Mesothelial cell of epicardium (in vitro differentiated cells): ENCODE results near the gene PTPN14. TPM values are rescaled to one million over a fixed set of nuclear protein-coding genes. Genes with fewer than 3 reads are reported as not detected.
"Not testable (repeated sequence)": the region's sequence is repeated elsewhere in the genome, so short reads cannot be mapped to it uniquely, and the experiment has no call there.

Source experiments
- DNase-seq, 2 experiments: peaks; one replicate each; pipeline ENCODE4 v3.0.0; 2021; ENCODE audit warnings: low spot score in 2 of 2; ENCODE audit not compliant: unreplicated experiment in 2 of 2
- H3K27ac Mint-ChIP-seq: 2 replicates; pipeline ENCODE4 v1.8.0; 2021; ENCODE audit warnings: mixed read lengths
- H3K27me3 Mint-ChIP-seq: 2 replicates; pipeline ENCODE4 v1.8.0; 2021; ENCODE audit warnings: low read depth, mixed read lengths
- H3K36me3 Mint-ChIP-seq: 2 replicates; pipeline ENCODE4 v1.8.0; 2021; ENCODE audit warnings: mixed read lengths
- H3K4me1 Mint-ChIP-seq: 2 replicates; pipeline ENCODE4 v1.8.0; 2021; ENCODE audit warnings: mixed read lengths
- H3K4me3 Mint-ChIP-seq: 2 replicates; pipeline ENCODE4 v1.8.0; 2021; ENCODE audit warnings: mild to moderate bottlenecking, moderate library complexity, mixed read lengths
- H3K9me3 Mint-ChIP-seq: 2 replicates; pipeline ENCODE4 v1.8.0; 2021; ENCODE audit warnings: mixed read lengths
- total RNA-seq: library from RNA; stranded (reverse); gene quantifications from 3 replicates; pipeline ENCODE4 v1.2.1, GENCODE V29; 2021
- TF ChIP-seq, protein P1 (sequence below): fragments of 200-600 bp; sonication (generic); IDR thresholded peaks from one replicate; pipeline ENCODE4 v1.5.0; 2021; ENCODE audit warnings: antibody characterized with exemption; ENCODE audit not compliant: unreplicated experiment

PTPN14 gene
- total RNA-seq, 1 donor from 2014 or later, result 75.8 TPM

DNA sequence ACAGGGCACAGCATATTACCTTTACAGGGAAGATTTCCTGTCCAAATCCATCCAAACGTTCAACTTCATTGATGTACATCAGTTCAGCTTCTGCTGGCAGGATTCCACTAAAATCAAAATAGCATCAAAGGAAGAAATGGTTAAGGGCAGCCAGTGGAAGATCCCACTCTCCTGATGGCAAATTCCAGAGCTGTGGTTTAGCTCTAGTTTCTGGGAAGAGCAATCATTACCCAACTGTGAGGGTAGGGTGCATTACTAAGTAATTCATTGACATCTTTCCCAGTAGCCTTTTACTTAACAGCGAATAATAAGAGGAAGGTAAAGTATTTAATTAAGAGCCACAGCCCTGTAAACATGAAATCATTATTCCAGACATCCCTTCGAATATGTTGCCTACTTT, 149.7 kb downstream of the PTPN14 start:
- Mint-ChIP-seq H3K4me1 (peaks cover 32% of the 10 kb centered on the region), H3K4me3 (no peak overlapping the region), H3K27ac (no peak overlapping the region), H3K9me3 (no peaks in the 10 kb centered on the region), H3K27me3 (no peaks in the 10 kb centered on the region), H3K36me3 (peaks cover 35% of the 10 kb centered on the region)
- DNase-seq, result no peak
- TF ChIP-seq, protein P1, sequence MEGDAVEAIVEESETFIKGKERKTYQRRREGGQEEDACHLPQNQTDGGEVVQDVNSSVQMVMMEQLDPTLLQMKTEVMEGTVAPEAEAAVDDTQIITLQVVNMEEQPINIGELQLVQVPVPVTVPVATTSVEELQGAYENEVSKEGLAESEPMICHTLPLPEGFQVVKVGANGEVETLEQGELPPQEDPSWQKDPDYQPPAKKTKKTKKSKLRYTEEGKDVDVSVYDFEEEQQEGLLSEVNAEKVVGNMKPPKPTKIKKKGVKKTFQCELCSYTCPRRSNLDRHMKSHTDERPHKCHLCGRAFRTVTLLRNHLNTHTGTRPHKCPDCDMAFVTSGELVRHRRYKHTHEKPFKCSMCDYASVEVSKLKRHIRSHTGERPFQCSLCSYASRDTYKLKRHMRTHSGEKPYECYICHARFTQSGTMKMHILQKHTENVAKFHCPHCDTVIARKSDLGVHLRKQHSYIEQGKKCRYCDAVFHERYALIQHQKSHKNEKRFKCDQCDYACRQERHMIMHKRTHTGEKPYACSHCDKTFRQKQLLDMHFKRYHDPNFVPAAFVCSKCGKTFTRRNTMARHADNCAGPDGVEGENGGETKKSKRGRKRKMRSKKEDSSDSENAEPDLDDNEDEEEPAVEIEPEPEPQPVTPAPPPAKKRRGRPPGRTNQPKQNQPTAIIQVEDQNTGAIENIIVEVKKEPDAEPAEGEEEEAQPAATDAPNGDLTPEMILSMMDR, result no peak

DNA sequence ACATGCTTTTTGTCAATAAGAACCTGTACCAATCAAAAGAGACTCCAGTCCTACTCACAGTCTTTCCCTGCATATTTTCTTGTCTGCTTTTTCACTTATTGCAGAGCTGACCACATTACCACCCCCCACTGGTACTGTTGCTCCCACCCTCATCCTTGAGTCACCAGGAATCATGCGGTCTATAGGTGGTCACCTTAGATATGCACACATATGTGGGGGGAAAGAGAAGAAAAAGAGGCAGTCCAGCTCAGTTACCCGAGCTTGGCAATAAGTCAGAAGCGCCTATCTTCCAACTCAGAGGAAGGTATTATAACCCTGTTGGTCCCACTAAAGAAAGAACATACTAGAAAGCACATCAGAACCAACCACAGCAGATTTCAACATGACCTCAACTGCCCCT, 151.3 kb downstream of the PTPN14 start:
- H3K4me1 Mint-ChIP-seq, result peaks cover 26% of the 10 kb centered on the region
- TF ChIP-seq, protein P1, result no peak
- no peak overlapping the region for H3K27ac Mint-ChIP-seq
- H3K36me3 Mint-ChIP-seq, result peaks cover 44% of the 10 kb centered on the region
- no peaks in the 10 kb centered on the region for H3K27me3 Mint-ChIP-seq
- no peaks in the 10 kb centered on the region for H3K9me3 Mint-ChIP-seq
- no peak for DNase-seq
- H3K4me3 Mint-ChIP-seq, result no peak overlapping the region

DNA sequence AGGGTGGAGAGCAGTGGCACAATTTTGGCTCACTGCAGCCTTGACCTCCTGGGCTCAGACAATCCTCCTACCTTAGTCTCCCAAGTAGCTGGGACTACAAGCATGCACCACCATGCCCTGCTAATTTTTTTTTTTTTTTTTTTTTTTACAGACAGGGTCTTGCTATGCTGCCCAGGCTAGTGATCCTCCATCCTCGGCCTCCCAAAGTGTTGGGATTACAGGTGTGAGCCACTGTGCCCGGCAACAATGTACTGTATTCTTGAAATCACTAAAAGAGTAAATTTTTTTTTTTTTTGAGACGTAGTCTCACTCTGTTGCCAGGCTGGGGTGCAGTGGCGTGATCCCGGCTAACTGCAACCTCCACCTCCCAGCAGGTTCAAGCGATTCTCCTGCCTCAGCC, 152.9 kb downstream of the PTPN14 start:
- no peak for DNase-seq
- H3K27me3 Mint-ChIP-seq, result no peaks in the 10 kb centered on the region
- TF ChIP-seq, protein P1, result no peak
- no peaks in the 10 kb centered on the region for H3K9me3 Mint-ChIP-seq
- peaks cover 54% of the 10 kb centered on the region for H3K36me3 Mint-ChIP-seq
- H3K27ac Mint-ChIP-seq, result no peak overlapping the region
- H3K4me3 Mint-ChIP-seq, result no peak overlapping the region
- peaks cover 13% of the 10 kb centered on the region for H3K4me1 Mint-ChIP-seq

DNA sequence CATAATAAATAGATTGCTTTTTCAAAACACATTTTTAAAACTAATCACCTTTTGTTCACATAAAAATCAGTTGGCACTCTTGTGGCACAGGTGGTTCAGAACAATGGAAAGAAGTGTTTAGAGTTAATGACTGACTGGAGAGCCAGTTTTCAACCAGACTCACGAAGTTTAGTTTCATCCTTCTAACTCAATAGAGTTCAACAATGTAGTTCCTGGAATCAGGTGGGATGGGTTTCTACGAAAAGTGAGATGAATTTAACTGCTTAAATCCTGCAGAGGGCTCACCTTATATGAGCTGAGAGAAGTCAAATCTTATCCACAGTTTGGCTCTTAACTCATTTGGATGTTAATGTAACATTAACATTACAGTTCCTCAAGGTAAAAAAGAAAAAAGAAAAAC, 153.9 kb downstream of the PTPN14 start:
- Mint-ChIP-seq H3K4me1 (peaks cover 4% of the 10 kb centered on the region), H3K27me3 (no peaks in the 10 kb centered on the region), H3K4me3 (no peak overlapping the region), H3K27ac (no peak overlapping the region), H3K36me3 (peaks cover 64% of the 10 kb centered on the region), H3K9me3 (no peaks in the 10 kb centered on the region)
- TF ChIP-seq, protein P1, result no peak
- DNase-seq, result no peak

DNA sequence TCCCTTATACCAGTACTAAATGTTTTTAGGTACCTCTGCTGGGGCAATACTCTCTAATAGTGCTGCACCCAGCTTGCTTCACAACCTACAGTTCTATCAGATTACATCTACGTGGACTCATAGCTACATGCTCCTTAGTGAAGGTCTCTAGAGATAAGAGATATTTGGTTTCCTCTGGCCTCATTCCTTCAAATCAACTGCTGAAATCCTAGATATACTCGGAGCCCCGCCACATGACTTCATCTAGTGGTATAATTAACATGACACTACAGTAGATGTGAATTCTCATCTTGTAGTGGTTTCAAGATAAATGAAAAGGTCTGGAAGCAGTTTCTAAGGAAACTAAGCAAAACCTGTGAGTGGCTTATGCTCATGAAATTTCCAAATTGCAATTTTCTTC, 155.1 kb downstream of the PTPN14 start:
- Mint-ChIP-seq H3K4me3 (no peak overlapping the region), H3K36me3 (peaks cover 66% of the 10 kb centered on the region), H3K27me3 (no peaks in the 10 kb centered on the region), H3K9me3 (no peaks in the 10 kb centered on the region), H3K4me1 (peaks cover 4% of the 10 kb centered on the region), H3K27ac (no peak overlapping the region)
- no peak for DNase-seq
- TF ChIP-seq, protein P1, result no peak

DNA sequence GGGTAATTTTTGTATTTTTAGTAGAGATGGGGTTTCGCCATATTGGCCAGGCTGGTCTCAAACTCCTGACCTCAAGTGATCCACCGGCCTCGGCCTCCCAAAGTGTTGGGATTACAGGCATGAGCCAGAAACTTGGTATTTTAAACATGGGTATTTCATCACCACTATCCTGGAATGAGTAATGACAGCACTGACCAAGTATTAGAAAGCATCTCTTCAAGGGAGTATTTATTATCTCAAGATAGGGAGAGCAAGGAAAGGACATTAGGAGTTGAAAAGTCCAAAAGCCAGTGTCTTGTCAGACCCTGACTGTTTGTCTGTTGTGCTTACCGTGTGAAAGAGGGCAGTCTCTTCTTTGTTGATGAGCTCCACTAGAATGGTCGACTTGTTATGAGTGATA, 156.8 kb downstream of the PTPN14 start:
- H3K4me1 Mint-ChIP-seq, result peaks cover 16% of the 10 kb centered on the region
- peaks cover 50% of the 10 kb centered on the region for H3K36me3 Mint-ChIP-seq
- not testable (repeated sequence) for H3K9me3 Mint-ChIP-seq, H3K4me3 Mint-ChIP-seq, H3K27me3 Mint-ChIP-seq, DNase-seq
- peak overlapping the region; percentile 72 for H3K27ac Mint-ChIP-seq
